Measurements from ENCODE around the gene MRPL22.
"Not testable (repeated sequence)": the region's sequence is repeated elsewhere in the genome, so short reads cannot be mapped to it uniquely, and the experiment has no call there.

MRPL22 gene

DNA sequence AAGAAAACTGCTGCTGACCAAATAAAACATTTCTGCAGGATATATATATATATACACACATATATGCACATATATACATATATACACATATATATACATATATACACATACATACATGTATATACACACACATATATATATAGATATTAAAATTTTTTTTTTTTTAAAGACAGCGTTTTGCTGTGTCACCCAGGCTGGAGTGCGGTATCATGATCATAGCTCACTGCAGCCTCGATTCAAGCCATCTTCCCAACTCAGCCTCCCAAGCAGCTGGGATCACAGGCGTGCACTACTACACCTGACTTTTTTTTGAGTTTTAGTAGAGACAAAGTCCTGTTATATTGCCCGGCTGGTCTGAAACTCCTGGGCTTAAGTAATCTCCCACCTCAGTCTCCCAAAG is 2.7 kb downstream of the MRPL22 start:
- DNase-seq = no peak

DNA sequence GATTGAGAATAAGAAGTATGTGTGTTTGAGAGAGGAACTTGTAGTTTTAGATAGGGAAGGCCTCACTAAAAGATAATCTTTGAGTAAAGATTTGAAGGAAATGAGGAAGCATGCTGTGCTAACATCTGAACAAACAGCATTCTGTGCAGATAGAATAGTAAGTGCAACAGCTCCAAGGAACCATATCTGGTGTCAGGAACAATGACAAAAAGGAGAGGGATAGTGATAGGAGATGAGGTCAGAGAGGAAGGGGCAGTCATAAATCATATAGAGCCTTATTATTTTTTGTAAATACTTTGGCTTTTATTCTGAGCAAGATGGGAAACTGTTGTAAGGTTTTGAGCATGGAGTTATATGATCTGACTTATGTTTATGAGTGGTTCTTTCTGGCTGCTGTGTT is 3.8 kb downstream of the MRPL22 start:
- no peak for DNase-seq

DNA sequence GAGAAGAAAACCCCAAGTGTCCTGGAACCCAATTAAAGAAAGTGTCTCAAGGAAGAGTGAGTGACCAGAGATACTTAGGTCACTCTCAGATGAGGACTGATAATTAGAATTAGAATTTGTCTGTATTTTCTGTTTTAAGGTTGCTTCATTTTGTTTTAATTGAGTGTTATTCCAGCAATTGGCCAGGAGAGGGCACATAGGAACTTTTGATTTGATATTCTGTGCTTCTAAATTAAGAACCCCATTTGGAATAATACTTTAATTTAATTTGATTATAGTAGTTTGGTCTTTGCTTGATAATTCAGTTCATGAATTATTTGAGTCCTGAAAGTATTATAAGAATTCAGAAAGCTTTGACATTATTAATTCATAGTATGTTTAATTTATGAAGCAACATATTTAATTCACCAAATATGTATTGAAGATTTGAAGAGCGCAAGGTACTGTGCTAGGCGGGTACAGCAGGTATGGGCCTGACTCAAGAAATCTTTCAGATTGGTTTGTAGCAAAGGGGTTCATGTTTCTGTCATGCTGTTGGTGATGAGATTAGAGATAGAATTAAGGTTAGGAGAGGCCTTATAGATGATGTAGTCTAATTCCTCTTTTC is 4.9 kb downstream of the MRPL22 start:
- DNase-seq = no peak

DNA sequence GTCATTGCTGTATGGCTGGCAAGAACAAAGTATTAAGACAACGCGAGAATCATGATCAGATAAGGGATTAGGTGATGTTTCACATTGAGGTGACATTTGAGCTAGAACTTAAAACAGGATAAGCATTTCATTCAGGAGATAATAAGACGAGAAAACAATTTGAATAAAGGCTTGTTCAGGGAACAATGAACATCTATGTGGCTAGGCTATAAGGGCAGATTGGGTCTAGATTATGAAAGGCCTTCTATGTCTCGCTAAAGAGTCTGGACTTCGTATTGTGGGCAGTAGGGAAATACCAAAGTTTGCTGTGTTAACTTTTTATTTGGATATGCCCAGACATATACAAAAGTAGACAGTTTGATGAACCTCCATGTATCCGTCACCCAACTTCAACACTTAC is 6.9 kb downstream of the MRPL22 start:
- DNase-seq = no peak

DNA sequence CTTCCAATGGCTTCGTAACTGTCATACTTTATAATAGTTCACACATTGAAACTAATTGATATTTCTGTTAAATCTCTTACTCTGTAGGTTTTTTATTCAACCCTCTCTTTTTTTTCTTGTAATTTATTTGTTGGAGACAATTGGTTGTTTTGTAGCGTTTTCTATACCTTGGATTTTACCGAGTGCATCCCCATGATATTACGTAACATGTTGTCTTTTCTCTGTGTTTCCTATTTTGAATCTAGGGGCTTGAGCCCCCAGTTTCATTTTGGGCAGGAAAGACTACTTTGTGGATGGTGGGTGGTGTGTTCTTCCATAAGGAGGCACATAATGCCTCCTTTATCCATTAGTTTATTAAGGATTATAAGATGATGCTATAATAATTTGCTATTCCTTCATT is 7.4 kb downstream of the MRPL22 start:
- DNase-seq = no peak

DNA sequence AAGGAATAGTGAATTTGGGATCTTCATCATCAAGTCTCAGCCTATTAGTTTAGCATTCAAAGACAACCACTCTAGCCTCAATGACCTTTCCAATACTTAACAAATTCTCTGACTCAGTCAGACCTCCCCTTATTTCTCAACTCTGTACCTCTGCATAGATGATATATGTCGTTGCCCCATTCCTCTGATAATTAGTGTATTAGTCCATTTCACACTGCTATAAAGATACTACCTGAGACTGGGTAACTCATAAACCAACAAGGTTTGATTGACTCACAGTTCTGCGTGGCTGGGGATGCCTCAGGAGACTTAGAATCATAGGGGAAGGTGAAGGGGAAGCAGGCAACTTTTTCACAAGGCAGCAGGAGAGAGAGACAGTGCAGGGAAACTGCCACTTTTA is 8.9 kb downstream of the MRPL22 start:
- no peak for DNase-seq

DNA sequence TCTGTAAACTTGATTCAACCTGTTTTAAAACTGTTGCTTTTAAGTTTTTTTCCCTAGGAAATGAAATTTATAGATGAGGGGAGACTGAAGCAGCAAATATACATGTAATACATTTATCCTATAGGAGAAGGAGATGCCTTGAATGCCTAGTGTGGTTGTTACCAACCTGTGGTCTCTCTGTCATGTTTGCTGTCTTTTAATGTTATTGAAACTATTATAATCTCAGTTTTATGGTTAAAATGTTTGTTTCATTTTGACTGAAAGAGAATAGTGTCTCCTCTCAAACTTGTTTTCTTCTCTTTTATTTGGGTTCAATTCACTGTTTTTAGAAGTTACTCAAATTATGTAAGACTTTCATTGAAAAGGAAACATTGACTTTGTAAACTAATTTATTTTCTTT is 15.8 kb downstream of the MRPL22 start:
- DNase-seq = no peak

DNA sequence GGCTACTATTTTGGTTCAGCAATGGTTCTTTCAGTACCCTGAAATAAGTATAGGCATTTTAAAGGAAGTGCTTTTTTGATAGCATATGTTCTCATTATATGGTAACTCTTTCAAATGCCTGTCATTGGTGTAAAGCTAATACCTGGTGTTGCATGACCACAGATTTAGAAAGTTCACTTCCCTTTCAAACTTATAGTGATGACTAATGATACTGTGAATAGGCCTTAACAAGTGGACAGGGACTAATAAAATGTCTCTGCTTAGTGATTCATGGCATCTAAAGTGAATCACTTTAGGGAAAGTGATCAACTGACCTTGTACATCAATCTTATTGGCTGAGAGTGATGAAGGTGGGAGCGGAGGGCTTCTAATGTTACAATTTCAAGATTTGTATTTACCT is 21.6 kb downstream of the MRPL22 start:
- no peak for DNase-seq

DNA sequence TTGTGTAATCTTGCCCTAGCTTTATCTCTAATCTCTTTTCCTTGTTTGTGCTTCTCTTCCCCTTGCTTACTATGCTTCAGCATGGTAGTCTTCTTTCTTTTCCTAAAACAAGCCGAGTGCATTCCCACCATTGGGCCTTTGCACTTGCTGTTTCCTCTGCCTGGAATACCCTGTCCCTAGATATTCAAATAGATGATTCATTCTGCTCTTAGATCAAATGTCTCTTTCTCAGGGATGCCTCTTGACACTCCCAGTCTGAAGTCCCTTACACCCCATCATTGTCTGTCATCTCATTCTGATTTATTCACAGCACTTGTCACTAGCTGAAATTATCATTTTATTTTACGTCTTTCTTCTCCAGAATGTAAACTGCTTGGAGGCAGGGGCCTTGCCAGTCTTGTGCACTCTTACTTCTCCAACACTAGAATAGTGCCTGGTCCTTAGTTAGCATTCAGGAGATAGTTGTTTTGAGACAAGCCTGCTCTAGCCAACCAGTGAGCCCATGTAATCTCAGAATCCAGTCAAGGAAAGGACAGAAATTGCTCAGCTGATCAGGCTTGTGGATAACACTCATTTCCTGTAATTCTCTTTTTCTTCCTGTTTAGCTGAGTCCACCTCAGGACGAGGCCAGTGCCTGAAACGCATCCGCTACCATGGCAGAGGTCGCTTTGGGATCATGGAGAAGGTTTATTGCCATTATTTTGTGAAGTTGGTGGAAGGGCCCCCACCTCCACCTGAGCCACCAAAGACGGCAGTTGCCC is 25.4 kb downstream of the MRPL22 start:
- DNase-seq = no peak

DNA sequence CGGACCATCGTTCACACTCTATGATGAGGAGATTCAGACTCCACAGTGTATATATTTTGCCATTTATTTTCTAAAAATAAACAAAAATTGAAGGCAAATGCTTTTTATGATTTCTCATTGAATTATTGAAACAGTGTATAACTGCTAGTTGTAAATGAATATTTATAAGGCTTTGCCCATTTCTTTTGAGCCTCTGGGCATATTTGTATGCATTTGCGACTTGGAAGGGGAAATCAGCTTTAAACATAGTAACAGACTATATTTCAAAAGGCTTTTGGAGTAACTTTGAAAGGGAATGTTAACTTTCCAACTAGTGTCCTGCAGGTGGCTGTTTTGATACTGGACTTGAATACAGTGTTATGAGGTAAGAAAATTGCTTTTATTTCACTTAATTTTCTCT is 26.0 kb downstream of the MRPL22 start:
- no peak for DNase-seq

DNA sequence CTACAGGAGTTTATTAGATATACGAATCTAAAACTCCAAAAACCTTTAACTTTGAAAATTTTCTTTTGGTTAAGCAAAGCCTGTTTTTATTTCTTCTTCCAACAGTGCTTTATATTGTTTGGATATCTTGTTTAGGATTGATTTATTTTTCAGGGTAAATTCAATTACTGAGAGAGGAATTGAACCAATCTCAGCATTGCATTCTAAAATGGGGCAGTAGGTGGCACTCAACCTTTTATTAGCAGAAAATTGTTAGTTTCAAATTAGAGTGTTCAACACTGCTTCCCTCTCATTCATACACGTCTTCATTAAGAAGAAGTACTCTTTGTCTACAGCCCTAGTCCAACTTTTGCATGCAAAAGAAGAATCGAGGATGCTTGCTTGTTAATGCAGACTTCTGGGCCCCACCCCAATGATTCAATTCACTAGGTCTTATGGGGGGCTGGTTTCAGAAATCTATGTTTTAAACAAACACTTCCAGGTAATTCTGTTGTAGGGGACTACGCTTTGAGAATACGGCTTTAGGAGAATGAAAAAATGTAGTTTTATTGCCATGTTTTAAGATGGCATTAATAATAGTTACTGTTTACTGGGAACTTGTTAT is 26.6 kb downstream of the MRPL22 start:
- DNase-seq = no peak

DNA sequence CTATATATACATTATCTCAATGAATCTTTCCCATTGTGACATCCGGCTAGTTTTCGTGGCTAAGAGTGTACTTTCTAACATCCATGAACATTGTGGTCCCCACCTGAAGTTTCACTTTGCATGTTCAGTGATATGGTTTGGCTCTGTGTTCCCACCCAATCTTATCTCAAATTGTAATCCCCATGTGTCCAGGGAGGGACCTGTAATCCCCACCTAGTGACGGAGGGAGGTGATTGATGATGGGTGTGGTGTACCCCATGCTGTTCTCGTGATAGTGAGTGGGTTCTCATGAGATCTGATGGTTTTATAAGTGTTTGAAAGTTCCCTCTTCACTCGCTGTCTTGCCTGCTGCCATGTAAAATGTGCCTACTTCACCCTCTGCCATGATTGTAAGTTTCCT is 28.1 kb downstream of the MRPL22 start:
- no peak for DNase-seq

DNA sequence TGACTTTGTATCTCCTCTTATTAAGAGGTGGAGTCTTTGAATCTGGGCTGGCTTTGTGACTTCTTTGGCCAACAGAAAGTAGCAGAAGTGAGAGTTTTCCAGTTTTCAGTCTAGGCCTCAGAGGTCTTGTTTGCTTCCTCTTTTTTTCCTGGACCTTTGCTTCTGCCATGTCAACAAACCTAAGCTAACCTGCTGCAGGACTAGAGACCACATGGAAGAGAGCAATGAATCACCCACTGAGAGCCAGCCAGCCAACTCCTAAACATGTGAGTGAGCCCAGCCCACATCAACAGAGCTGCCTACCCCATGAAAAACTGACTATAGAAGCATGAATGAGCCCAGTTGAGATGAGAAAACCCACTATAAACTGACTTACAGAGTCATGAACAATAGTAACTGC is 29.9 kb downstream of the MRPL22 start:
- no peak for DNase-seq

DNA sequence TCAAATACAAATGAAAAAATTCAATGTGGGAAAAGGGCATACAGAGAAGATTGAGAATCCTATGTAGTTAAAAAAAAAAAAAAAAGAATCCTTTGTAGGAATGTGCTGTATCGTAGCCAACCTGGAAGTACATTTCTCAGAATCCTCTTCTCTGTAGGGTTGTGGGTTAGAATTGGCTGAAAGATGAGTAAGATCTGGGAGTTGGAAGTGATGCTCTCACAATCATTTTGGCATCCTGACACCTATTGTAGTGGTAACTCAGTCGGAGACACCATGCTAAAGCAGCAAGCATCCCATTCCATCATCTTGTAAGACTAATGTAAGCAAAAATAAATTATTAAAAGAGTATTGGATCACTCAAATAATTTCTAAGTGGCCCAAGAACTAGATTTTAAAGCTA is 30.6 kb downstream of the MRPL22 start:
- DNase-seq = no peak

DNA sequence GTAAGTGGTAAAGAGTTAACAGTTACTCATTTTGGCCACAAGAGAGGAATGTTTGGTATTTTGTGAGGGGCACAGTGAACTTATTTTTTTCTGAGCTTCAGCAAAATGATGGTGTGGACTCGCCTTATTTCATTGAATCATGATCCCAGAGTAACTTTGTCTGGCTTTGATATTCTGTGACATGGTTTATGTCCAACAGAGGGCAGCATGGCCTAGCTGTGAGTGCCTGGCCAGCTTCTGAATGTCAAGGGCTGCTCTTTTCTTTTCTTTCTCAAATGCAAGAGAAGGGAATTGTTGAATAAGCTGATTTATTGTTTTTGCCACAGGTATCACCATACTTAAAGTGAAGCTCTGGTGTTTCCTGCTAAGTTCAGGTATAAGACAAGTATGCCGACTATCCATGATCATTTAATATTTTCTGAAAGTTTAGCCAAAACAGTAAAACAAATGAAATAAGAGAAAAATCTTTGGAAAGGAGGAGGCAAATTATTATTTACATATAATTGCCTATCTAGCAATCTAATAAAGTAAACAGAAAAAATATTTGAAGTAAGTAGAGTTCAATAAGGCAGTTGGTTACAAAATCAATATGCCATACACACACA is 31.7 kb downstream of the MRPL22 start:
- DNase-seq = no peak

DNA sequence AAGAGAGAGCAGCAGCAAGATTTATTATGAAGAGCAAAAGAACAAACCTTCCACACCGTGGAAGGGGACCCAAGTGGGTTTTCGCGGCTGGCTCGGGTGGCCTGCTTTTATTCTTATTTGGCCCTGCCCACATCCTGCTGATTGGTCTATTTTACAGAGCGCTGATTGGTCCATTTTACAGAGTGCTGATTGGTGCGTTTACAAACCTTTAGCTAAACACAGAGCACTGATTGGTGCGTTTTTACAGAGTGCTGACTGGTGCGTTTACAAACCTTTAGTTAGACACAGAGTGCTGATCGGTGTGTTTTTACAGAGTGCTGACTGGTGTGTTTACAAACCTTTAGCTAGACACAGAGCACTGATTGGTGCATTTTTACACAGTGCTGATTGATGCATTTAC is 35.2 kb downstream of the MRPL22 start:
- DNase-seq = not testable (repeated sequence)

DNA sequence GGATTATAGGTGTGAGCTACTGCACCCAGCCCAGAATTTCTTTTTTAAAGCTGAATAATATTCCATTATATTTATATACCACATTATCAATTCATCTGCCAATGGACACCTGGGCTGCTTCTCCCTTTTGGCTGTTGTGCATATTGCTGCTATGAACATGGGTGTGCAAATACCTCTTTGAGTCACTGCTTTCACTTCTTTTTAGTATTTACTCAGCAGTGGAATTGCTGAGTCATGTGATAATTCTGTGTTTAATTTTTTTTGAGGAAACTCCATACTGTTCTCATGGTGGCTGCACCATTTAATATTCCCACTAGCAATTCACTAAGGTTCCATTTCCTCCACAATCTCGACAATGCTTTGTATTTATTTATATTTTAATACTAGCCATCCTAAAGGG is 36.5 kb downstream of the MRPL22 start:
- DNase-seq = no peak

DNA sequence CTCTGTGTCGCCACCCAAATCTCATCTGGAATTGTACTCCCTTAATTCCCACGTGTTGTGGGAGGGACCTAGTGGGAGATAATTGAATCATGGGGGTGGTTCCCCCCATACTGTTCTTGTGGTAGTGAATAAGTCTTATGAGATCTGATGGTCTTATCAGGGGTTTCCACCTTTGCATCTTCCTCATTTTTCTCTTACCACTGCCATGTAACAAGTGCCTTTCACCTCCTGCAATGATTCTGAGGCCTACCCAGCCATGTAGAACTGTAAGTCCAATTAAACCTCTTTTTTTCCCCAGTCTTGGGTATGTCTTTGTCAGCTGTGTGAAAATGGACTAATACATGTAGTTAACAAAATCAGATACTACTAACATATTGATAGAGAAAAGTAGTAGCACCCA is 37.4 kb downstream of the MRPL22 start:
- DNase-seq = not testable (repeated sequence)

DNA sequence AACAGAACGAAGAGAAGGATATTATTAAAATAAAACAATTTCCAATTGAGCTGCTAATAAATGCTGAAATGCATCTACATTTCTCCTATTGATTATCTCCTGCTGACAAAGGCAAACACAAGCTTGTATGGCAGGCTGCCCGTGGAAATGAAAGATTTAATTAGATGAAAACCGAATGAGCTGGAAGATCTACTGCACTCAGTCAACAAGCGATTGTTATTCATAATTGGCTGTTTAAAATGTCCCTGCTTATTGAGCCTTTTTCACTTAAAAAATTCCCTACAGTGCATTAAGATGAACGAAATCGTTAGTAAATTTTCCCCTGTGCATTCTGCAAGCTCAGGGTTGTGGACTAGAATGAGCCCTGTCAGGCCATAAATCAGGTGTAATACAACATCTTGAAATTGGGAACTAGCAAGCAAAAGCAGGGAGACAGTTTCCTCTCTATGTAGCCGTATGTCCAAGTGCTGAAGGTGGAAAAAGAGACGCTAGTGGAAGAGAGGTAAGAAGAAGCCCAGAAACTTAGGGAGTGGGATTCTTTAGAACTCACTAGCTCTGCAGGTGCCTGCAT is 44.2 kb downstream of the MRPL22 start:
- no peak for DNase-seq

DNA sequence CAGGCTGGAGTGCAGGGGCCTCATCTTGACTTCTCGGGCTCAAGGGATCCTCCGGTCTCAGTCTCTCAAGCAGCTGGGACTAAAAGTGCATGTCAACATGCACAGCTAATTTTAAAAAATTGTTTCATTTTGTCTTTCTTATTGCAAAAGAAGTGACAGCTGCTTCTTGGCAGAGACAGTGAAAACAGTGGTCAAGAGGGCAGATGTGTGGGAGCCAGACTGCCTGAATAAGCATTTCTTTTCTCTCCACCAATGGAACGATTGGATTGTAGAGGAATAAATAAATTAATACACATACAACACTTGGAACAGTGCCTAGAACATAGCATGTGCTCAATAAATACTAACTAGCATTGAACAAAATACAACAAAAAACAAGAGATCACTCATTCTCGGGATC is 45.3 kb downstream of the MRPL22 start:
- no peak for DNase-seq

DNA sequence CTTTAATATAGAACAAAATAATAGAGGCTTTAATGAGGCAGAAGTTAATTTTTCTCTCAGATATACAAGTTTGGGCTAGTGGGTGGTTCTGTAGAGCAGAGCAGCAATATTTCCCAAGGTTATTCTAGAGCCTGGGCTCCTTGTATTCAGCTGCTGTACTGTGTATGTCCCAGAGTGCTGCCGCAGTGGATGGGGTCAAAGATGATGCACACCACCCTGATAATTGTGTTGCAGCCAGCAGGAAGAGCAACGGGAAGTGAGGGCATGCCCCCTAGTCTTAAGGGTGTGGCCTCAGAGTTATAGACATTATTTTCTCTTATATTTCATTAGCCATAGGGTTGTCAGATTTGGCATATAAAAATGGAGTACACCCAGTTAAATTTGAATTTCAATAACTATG is 48.8 kb downstream of the MRPL22 start:
- DNase-seq = no peak

DNA sequence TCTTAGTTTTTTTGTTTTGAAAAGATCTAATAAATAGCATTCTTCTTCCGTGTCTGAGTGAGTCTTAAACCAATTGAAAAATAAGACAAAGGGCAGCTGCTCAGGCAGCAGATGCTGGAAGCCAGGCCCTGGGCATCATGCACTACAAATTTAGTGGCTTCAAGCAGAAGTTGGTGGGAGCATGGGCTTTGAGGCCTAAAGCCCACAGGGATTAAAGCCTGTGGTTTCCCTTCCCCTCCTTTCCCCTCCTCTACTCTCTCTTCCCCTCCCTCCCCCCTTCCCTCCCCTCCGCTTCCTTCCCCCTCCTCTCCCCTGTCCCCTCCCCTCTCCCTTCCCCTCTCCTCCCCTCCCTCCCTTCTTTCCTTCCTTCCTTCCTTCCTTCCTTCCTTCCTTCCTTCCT is 52.6 kb downstream of the MRPL22 start:
- no peak for DNase-seq

DNA sequence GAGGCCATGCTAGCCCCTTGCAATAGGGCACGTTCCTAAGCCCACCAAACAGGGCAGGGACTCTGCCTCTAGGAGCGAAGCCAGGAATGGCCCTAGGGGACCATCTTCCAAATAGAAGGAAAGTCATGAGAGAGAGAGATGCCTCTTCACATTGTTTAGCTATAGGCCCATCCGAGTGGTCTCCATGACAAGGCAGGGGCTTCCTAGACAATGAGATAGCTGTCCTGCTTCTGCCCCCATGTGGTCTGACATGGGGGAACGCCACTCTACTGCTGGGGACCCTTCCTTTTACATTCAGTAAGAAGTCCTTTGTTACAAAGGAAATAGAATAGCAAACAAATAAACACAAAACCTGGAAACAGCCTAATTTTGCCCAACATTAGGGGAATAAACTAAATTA is 54.8 kb downstream of the MRPL22 start:
- DNase-seq = no peak

DNA sequence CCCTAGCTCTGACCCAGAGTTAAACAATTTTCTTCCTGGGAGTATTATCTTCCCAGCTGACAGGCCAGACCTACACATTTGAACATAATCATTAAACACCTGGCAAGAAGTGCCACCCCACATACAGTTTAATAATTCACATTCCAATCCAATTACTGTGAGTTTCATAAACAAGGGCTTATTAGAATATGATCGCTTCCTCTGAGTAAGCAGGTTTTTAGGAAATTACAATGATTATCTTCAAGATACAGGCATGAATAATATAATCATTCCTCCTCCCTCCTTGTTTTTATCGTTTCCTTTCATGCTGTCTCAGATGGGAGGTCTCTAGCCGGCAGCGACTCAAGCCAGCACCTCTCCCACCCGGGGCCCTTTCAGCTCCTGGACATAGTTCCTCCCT is 56.9 kb downstream of the MRPL22 start:
- no peak for DNase-seq
